GM19043 (cell line): ENCODE measurements around the gene LSM3.

Experiments used
- ATAC-seq: cut with Tn5 transposase; IDR thresholded peaks from one replicate; pipeline ENCODE4 v1.9.1; 2021; ENCODE audit warnings: low read depth; ENCODE audit not compliant: unreplicated experiment

LSM3 gene

GRCh38 chr3:14178247-14179113 lies at the start of gene LSM3, which contains the start of gene XPC:
Gene LSM3, plus strand, starts transcription at chr3:14178817. Its CDS starts 44 bp downstream, at chr3:14178861.
Gene XPC, minus strand, starts transcription at chr3:14178601. Its CDS starts 33 bp downstream, at chr3:14178568.
- peak; percentile 87 for ATAC-seq

GRCh38 chr3:14129296-14129695 lies 49.3 kb upstream of the LSM3 start:
- ATAC-seq = no peak

- ATAC-seq = no peak
Measured at GRCh38 chr3:14130230-14130629, 48.4 kb upstream of the LSM3 start.

- ATAC-seq = no peak
Measured at GRCh38 chr3:14130707-14131106, 47.9 kb upstream of the LSM3 start.

- no peak for ATAC-seq
Measured at GRCh38 chr3:14131134-14131533, 47.5 kb upstream of the LSM3 start.

GRCh38 chr3:14132120-14132519 lies 46.5 kb upstream of the LSM3 start:
- ATAC-seq = no peak

GRCh38 chr3:14132689-14133088 lies 45.9 kb upstream of the LSM3 start:
- ATAC-seq = no peak

- no peak for ATAC-seq
Measured at GRCh38 chr3:14133188-14133800, 45.3 kb upstream of the LSM3 start.

- no peak for ATAC-seq
Measured at GRCh38 chr3:14133876-14134275, 44.7 kb upstream of the LSM3 start.

GRCh38 chr3:14134291-14134690 lies 44.3 kb upstream of the LSM3 start:
- no peak for ATAC-seq

- no peak for ATAC-seq
Measured at GRCh38 chr3:14135581-14135980, 43.0 kb upstream of the LSM3 start.

- no peak for ATAC-seq
Measured at GRCh38 chr3:14137004-14137403, 41.6 kb upstream of the LSM3 start.

- no peak for ATAC-seq
Measured at GRCh38 chr3:14137445-14137844, 41.2 kb upstream of the LSM3 start.

GRCh38 chr3:14138109-14138877 lies 40.3 kb upstream of the LSM3 start:
- ATAC-seq = no peak

GRCh38 chr3:14138878-14139655 lies 39.5 kb upstream of the LSM3 start:
- no peak for ATAC-seq

- no peak for ATAC-seq
Measured at GRCh38 chr3:14139771-14140170, 38.8 kb upstream of the LSM3 start.

- no peak for ATAC-seq
Measured at GRCh38 chr3:14140668-14141067, 37.9 kb upstream of the LSM3 start.

GRCh38 chr3:14141144-14141543 lies 37.5 kb upstream of the LSM3 start:
- no peak for ATAC-seq

- ATAC-seq = no peak
Measured at GRCh38 chr3:14141602-14142341, 36.8 kb upstream of the LSM3 start.
